Suprapubic skin (tissue), 4 donors: Measurements from ENCODE around the gene JAKMIP1. TPM values are rescaled to one million over a fixed set of nuclear protein-coding genes. Genes with fewer than 3 reads are reported as not detected.

Experiments
- DNase-seq, 2 donors: peaks; one replicate each; pipeline ENCODE4 v3.0.0-alpha.2; 2019; ENCODE audit warnings: low spot score in 2 of 2
- H3K27ac ChIP-seq: fragments of 200-600 bp; sonication (generic); one replicate; pipeline ENCODE4 v1.5.1; 2019
- H3K27me3 ChIP-seq: fragments of 200-600 bp; sonication (generic); one replicate; pipeline ENCODE4 v1.5.1; 2019
- H3K36me3 ChIP-seq: fragments of 200-600 bp; sonication (generic); one replicate; pipeline ENCODE4 v1.5.1; 2019
- H3K4me1 ChIP-seq: fragments of 200-600 bp; sonication (generic); one replicate; pipeline ENCODE4 v1.5.1; 2019
- H3K4me3 ChIP-seq: fragments of 200-600 bp; sonication (generic); one replicate; pipeline ENCODE4 v1.5.1; 2019; ENCODE audit warnings: mild to moderate bottlenecking
- H3K9me3 ChIP-seq: fragments of 200-600 bp; sonication (generic); one replicate; pipeline ENCODE4 v1.5.1; 2019
- EP300 ChIP-seq: sonication (generic); formaldehyde crosslinking; IDR thresholded peaks from one replicate; pipeline ENCODE4 v1.6.1; 2017; ENCODE audit warnings: antibody characterized with exemption
- POLR2A ChIP-seq, 2 donors: fragments of 450-650 bp; IDR thresholded peaks; one replicate each; pipeline ENCODE4 v1.6.1; 2017; ENCODE audit warnings: antibody characterized with exemption in 2 of 2, mild to moderate bottlenecking in 2 of 2, moderate library complexity in 2 of 2
- POLR2AphosphoS5 ChIP-seq, 3 donors: sonication (generic); formaldehyde crosslinking; IDR thresholded peaks; one replicate each; pipeline ENCODE4 v1.6.1; 2017; ENCODE audit warnings: antibody characterized with exemption in 3 of 3
- WGBS: methylation state at CpG from one replicate; pipeline ENCODE4 v1.1.5; 2018; 5-methylcytosine and 5-hydroxymethylcytosine counted together
- total RNA-seq, 4 donors: library from RNA; depleted of rRNA; stranded (reverse); fragments of >200 nt; gene quantifications; one replicate each; pipeline ENCODE4 v1.1.0, GENCODE V29; 2016
- TF ChIP-seq, protein P1 (sequence below), 2 donors: fragments of 200-600 bp in 1 of 2; fragments of 450-650 bp in 1 of 2; sonication (generic) in 1 of 2; IDR thresholded peaks; one replicate each; pipeline ENCODE4 v1.5.1; 2016 to 2019; ENCODE audit warnings: antibody characterized with exemption in 2 of 2, mild to moderate bottlenecking in 1 of 2, moderate library complexity in 1 of 2

JAKMIP1 gene
- total RNA-seq, 4 donors from 2014 or later: 0.24 TPM; not detected in 3

DNA sequence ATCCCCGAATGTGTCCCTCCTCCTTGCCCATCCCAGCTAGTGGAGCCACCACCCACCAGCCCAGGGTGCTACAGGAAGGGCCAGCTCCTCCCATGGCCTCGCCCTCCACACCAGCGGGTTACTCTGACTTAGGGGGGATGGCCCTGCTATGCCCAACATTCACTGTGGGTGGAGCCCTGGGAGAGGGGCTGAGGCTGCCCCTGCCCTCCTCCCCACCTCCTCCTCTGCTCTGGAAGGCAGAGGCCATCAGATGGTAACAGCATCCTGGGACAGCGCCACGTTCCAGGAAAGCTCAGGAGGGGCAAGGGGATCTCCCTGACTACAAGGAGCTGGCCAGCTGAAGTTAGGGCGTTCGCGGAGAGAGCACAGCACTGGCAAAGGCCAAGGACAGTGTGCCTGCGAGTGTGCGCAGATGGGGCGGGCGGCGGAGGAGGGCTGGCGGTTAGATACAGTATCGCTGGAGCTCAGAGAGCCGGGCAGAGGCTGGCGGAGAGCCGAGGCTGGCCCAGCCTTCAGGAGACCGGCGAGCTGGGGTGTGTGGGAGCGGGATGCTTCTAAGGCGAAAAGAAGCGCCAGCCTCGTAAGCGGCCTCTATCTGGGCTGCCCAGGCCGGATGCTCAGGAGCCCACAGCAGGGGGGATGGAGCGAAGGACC is 1.5 kb downstream of the JAKMIP1 start:
- WGBS: 1% methylated on average over 10 of the region's 27 CpGs
- Histone ChIP-seq H3K27me3 (peaks cover 82% of the 10 kb centered on the region), H3K27ac (no peak overlapping the region), H3K4me1 (peaks cover 21% of the 10 kb centered on the region), H3K9me3 (no peaks in the 10 kb centered on the region), H3K36me3 (no peaks in the 10 kb centered on the region), H3K4me3 (peak overlapping the region; percentile 51)
- DNase-seq: peak in 1 of 2 donors; percentile 67
- TF ChIP-seq, protein P1, sequence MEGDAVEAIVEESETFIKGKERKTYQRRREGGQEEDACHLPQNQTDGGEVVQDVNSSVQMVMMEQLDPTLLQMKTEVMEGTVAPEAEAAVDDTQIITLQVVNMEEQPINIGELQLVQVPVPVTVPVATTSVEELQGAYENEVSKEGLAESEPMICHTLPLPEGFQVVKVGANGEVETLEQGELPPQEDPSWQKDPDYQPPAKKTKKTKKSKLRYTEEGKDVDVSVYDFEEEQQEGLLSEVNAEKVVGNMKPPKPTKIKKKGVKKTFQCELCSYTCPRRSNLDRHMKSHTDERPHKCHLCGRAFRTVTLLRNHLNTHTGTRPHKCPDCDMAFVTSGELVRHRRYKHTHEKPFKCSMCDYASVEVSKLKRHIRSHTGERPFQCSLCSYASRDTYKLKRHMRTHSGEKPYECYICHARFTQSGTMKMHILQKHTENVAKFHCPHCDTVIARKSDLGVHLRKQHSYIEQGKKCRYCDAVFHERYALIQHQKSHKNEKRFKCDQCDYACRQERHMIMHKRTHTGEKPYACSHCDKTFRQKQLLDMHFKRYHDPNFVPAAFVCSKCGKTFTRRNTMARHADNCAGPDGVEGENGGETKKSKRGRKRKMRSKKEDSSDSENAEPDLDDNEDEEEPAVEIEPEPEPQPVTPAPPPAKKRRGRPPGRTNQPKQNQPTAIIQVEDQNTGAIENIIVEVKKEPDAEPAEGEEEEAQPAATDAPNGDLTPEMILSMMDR (IDR thresholded peaks at IDR 0.05): no peak
- no peak for TF ChIP-seq POLR2A (IDR thresholded peaks at IDR 0.05)
- no peak for TF ChIP-seq POLR2AphosphoS5 (IDR thresholded peaks at IDR 0.05)
- TF ChIP-seq EP300: no peak

DNA sequence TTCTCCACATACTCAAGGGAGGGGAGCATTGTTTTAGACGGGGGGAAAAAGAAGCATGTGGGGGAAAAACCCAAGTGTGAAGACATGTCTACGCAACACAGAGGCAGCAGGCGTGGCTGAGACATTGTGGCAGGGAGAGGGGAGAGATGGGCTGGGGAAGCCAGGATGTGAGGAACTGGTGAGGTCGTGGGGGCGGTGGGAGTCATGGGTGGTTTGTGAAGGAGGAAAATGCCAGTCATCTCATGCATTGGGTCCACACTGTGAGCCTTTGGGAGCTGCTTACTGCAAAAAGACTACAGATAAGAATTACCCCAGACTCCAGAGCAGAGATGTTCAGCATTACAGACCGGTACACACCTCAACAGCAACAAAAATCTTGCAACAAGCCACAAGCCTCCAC is 2.1 kb downstream of the JAKMIP1 start:
- peak in 1 of 2 donors; percentile 48 for DNase-seq
- no peaks in the 10 kb centered on the region for H3K9me3 ChIP-seq
- H3K36me3 ChIP-seq: no peaks in the 10 kb centered on the region
- no peak overlapping the region for H3K4me3 ChIP-seq
- peaks cover 21% of the 10 kb centered on the region for H3K4me1 ChIP-seq
- WGBS: 42% methylated on average over 6 of the region's 6 CpGs
- H3K27me3 ChIP-seq: peaks cover 87% of the 10 kb centered on the region
- no peak overlapping the region for H3K27ac ChIP-seq
- TF ChIP-seq, protein P1 (IDR thresholded peaks at IDR 0.05): no peak
- no peak for TF ChIP-seq EP300
- TF ChIP-seq POLR2A (IDR thresholded peaks at IDR 0.05): no peak
- TF ChIP-seq POLR2AphosphoS5 (IDR thresholded peaks at IDR 0.05): no peak

GRCh38 chr4:6197433-6198174 is 2.7 kb downstream of the JAKMIP1 start:
- Histone ChIP-seq H3K9me3 (no peaks in the 10 kb centered on the region), H3K36me3 (no peaks in the 10 kb centered on the region), H3K27me3 (peaks cover 94% of the 10 kb centered on the region), H3K4me3 (no peak overlapping the region), H3K27ac (no peak overlapping the region), H3K4me1 (peaks cover 21% of the 10 kb centered on the region)
- no peak for DNase-seq
- TF ChIP-seq POLR2AphosphoS5 (IDR thresholded peaks at IDR 0.05): no peak
- TF ChIP-seq, protein P1 (IDR thresholded peaks at IDR 0.05): no peak
- TF ChIP-seq EP300: no peak
- TF ChIP-seq POLR2A (IDR thresholded peaks at IDR 0.05): no peak
- WGBS: 72% methylated on average over 7 of the region's 9 CpGs

DNA sequence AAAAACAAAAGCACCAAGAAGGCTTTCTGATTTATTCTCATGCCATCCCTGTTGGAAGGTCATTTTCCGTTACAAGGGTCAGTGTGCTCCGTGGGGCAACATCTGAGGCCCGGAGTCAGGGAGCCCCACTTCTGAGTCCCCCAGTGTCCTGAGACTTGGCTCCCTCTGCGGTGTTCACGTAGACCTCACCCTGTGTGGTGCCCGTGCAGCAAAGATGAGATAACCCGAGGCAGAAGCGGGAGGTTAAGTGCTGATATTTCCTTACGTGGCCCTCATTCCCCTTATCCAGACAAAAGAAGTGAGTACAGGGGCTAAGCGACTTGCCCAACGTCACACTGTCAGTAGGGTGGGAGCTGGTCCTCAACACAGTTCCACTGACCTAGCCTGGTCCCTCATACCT is 3.5 kb downstream of the JAKMIP1 start:
- Histone ChIP-seq H3K27ac (no peak overlapping the region), H3K36me3 (no peaks in the 10 kb centered on the region), H3K9me3 (no peaks in the 10 kb centered on the region), H3K4me1 (peaks cover 21% of the 10 kb centered on the region), H3K27me3 (peaks cover 98% of the 10 kb centered on the region), H3K4me3 (no peak overlapping the region)
- WGBS: 78% methylated on average over 11 of the region's 11 CpGs
- no peak for DNase-seq
- TF ChIP-seq, protein P1 (IDR thresholded peaks at IDR 0.05): no peak

GRCh38 chr4:6196324-6196723 is 4.0 kb downstream of the JAKMIP1 start:
- no peaks in the 10 kb centered on the region for H3K9me3 ChIP-seq
- peaks cover 21% of the 10 kb centered on the region for H3K4me1 ChIP-seq
- H3K27me3 ChIP-seq: peaks cover 93% of the 10 kb centered on the region
- no peak for DNase-seq
- no peaks in the 10 kb centered on the region for H3K36me3 ChIP-seq
- no peak overlapping the region for H3K27ac ChIP-seq
- TF ChIP-seq, protein P1 (IDR thresholded peaks at IDR 0.05): no peak
- no peak for TF ChIP-seq POLR2AphosphoS5 (IDR thresholded peaks at IDR 0.05)
- TF ChIP-seq POLR2A (IDR thresholded peaks at IDR 0.05): no peak
- TF ChIP-seq EP300: no peak
- H3K4me3 ChIP-seq: no peak overlapping the region
- WGBS: 92% methylated on average over 4 of the region's 8 CpGs
